HG03460 (cell line): Measurements from ENCODE around the gene NHLRC4.

Experiments used
- ATAC-seq: cut with Tn5 transposase; IDR thresholded peaks from one replicate; pipeline ENCODE4 v1.9.1; 2021; ENCODE audit not compliant: unreplicated experiment

Gene NHLRC4

DNA sequence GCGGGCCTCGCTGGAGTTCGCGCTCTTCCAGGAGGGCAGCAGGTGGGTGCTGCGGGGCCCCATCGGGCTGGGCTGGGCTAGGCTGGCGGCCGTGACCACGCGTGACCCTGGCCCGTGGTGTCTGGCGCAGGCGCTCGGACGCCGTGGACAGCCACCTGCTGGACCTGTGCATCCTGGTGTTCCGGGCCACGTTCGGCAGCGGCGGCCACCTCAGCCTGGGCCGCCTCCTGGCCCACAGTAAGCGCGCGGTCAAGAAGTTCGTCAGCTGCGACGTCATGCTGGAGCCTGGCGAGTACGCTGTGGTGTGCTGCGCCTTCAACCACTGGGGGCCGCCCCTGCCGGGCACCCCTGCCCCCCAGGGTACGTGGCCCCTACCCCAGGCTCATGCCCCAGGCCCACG, 14.6 kb upstream of the NHLRC4 start:
- ATAC-seq: no peak

DNA sequence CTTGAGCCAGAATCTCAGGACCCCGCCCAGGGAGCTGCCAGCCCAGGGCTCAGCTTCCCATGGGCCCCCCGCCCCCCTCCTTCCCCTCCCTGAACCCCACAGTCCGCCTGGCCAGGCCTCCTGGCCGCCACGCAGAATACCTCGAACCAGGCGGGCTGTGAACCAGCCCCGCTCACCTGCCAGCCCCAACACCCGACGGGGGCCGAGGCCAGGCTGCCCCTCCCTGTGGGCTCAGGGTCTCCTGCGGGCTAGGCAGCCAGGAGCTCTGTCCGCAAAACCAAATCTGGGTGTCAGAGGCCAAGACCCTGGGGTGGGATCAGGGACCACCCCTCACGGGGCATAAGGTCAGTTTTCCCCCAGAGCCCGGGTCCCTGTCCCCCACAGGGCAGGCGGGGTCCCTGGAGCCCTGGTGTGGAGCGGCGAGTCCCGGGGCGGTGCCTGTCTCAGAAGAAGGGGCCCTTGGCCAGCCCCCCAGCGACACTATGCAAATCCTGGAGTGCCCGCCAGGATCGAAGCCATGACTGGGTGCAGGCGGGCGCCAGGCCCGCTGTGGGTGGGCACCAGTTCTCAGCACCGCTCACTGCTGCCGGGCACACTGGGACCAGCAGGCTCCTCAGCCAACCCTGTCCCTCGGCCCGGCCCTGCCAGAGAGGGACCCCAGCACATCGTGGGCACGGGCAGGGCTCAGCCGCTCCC, 13.1 kb upstream of the NHLRC4 start:
- ATAC-seq: no peak

DNA sequence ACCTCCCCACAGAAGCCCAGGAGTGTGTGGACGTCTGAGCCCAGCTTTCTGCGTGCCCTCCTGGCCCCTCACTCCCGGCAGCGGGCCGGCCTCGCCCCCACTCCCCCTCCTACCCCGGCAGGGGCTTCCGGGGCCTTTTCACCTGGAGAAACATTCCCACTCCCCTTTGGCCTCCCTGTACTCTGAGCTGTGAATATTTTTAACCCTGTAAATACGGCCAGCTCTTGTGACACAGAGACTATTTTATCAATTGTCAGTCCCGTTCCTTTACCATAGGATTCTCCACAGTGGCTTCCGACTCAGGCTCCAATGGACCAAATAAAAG, 12.5 kb upstream of the NHLRC4 start:
- no peak for ATAC-seq

DNA sequence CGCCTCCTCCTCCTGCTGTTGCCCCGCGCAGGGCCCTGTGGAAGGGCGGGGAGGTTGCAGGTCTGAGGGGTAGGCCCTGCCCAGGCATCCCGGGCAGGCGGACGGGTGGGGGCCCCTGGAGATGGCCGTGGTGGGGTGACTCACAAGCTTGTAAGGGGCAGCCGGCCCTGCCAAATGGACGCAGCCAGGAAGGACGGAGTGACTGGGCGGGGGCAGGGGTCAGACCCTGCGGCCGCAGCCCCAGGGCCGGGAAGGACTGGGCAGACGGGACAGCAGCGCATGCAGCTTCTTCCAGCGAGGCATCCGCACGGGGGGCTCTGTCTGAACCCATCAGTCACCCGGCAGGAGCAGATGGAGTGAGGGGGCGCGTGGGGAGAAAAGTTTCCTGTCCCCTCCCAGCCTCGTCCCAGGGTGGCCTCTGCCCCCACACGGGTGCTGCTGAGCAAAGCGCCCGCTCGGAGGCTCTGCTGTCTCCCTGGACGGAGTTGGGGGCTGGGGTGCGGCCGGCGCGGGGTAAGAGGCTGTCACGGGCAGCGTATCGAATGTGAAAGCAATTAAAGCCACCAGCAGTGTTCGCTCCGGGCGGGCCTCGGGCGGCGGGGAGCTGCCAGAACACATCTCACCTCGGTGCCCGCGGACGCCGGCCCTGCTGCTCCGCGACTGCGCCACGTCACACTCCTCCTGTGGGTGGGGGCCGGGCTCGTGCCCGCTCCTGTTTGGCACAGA, 12.0 kb upstream of the NHLRC4 start:
- no peak for ATAC-seq

DNA sequence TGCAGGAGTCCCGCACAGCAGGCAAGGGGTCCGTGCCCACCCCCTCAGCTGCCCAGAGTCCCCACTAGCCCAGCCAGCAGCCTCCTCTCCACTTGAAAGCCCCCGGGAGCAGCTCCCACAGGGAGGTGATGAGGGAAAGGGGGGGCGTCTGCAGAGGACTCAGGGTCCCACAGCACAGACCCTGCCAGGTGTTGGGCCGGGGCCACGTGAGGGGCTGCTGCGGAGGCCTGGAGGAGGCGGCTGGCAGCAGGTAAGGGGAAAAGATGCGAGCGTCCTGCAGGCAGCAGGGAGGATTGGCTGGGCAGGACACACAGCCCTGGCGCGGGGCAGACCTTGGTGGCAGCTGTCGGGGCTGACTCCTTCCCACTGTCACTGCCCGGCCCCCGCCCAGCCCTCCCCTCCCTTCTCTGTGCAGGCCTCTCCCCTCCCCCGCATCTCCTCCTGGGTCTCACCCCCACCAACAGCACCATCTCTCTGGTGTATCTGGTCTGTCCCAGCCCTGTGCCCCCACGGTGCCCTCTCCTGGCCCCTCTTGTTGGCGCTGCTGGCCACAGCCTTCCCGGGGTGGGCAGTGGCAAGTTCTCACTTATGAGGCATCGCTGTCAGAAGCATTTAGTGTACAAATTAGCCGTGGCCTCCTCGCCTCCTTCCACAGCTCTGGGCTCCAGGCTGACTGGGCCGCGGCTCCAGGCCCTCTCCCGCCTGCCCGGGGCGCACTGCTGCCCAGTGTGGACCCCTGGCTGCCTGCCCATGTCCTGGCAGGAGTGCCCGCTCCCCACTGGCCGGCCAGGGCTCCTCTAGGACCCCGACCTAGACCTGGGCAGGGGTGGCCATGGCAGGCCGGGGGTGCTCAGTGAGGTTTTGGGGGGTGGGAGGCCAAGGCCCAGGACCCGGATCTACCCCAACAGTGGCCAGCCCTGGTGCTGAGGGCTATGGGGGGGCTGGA, 11.0 kb upstream of the NHLRC4 start:
- no peak for ATAC-seq

DNA sequence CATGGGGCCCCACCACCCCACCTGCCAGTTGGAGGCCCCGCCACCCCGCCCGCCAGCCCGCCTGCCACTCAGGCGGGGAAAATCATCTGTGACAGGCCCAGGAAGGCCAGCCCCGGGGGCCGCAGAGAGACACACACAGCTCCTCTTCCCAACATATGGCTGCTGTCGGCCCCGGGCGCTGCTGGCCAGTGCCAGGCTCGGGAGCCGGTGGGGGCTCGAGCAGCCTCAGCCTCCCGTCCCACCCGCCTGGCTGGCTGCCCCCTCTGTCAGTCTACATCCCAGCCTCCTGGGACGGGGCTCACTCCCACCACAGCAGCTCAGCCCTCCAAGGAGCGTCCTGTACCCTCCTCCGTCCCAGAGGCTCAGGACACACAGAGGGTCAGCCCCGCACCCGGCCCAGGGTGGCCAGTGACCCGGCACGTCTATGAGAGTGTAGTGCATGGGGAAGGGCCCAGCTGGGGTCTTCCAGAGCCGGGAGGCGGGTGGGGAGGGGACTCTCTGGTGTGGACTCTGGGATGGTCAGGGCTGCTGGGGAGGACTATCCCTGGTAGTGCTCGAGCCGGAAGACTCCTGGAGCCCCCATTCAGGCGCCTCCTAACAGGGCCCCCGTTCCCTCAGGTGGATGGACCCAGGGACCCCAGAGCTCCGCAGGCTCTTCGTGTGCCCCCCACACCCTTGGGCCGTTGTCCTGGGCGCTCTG, 10.2 kb upstream of the NHLRC4 start:
- no peak for ATAC-seq

DNA sequence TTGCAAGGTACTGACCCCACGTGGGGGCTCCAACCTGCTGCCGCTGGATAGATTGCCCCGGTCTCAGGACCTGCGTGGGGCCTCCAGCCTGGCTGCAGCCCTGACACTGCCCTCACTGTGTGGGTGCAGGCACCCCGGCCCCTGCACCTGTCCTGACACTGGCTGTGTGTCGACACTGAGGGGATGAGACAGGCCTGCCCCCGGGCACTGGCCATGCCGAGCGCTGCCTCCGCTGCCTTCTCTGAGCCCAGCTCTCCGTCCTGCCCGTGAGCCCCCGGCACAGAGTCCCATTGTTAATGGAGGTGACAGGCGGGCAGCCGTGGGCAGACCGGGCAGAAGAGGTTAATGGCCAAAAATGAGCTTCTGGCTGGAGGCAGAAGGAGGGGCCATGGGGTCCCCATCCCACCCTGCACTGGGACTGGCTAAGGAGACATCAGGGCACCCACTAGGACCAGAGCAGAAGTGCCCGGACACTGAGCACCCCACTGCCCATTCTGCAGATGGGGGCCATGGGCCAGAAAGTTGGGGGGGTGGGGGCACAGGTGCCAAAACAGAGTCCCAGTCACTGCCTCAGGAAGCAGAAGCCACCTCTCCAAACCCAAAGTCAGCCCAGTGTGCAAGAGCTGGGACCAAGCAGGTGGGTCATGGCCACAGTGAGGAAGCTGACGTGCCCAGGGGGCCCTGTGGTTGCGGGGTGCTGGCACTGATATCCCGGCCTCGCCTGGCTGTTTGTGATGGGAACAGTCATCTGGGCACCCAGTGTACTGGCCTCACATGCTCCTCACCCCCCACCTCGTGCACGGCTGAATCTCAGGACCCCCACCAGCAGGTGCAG, 9.1 kb upstream of the NHLRC4 start:
- no peak for ATAC-seq

DNA sequence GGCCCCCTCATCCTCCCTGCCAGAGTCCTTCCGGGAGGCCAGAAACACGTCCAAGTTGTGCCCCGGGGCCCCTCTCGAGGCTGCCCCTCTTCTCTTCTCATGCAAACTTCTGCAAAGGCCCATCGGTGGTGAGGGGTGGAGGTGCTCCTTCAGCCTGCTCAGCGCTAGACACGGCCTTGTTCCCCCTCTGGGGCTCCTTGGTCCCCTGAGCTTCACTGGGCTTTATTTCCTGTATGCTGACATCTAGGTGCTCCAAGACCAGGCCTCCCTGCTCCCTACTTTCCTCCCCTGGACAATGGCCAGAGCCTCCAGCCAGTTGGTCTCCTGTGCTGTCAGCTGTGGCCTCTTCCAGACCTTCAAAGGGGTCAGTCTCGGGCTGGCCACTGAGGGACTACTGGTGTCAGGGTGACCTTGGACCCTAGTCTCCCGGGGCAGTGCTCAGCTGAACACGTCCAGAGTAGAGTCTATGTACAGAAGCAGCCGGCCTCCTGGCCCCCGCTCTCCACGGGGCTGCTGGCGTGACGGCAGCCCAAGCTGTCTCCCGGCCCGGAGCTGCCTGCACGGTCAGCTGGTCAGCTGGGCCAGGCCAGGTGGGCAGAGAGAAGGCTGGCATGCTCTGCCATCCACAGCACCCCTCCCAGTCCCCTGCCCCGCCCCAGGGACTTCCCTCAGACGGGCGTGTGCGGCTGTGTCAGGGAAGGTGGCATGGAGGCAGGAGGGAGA, 8.3 kb upstream of the NHLRC4 start:
- no peak for ATAC-seq

DNA sequence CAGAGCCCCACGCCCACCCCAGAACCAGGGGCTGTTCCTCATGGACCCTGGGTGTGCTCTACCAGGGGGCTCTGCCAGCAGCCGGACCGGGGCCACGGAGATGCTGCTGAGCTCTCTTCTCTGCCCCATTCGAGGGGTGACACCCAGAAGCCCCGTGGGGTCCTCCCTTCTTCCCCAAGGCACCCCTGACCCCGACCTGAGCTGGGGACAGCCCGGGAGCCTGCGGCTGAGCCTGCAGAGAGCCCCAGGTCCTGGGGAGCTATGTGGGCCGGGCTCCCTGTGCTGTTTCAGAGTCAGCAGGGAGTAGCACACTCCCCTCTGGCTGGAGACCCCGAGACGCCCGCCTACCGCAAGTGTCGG, 7.8 kb upstream of the NHLRC4 start:
- ATAC-seq: no peak

DNA sequence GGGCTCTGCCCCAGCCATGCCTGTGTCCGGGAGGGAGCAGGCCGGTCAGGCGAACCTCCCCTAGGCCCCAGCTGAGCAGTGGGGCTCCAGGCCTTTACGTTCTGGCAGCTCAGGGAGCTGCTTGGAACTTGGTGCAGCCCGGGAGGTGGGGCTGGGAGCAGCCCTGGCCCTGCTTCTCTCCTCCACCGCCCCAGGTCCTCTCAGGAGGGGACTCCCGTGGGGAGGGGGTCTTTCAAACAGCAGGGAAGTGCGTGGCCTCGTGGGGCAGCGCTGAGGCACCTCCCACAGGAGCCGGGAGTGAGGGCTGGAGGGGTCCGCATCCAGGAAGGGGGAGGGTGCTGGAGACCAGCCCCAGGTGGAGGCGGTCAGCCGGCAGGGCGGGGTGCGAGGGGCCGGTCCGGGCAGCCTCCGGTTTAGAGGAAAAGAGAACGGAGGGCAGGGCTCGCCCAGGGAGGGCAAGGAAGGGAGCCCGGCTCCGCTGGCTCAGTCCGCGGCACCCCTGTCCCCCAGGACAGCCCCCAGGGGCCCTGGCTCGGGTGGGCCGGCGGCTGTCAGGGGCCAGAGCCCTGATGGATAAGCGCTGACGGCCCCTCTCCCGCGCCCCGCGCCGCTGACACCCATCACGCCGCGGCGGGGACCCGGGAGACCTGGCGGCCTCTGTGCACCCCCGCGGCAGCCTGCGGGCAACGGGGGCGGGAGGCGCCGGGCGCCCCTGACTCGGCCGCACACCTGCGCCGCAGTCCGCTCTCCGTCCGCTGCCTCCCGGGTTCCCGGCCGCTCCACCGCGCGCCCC, 7.2 kb upstream of the NHLRC4 start:
- ATAC-seq: no peak

DNA sequence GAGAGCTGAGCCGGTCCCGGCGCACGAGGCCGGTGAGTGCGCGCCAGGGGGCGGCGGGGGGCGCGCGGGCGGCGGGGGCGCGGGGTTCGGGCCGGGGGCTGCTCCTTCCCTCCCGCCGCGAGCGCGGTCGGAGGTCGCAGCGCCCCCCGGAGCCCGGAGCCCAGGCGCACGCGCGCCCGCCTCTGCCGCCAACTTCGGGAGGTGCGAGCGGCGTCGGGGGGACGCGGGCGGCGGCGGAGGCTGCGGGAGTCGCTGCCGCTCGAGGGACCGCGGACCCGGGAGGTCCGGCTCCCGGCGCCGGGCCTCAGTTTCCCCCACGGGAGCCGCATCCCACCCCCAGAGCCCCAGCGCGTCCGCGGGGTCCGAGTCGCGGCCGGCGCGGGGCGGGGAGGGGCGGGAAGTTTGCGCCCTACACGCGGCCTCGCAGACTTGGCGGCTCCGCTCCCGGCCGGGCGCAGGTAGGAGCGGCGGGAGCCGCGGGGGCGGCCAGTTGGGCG, 6.6 kb upstream of the NHLRC4 start, which contains the start of gene PRR35:
TSS of gene PRR35 (plus strand) at position 191 of the 497 bp plus-strand sequence. CDS start 2,901 bp downstream, outside the sequence.
- ATAC-seq: no peak

DNA sequence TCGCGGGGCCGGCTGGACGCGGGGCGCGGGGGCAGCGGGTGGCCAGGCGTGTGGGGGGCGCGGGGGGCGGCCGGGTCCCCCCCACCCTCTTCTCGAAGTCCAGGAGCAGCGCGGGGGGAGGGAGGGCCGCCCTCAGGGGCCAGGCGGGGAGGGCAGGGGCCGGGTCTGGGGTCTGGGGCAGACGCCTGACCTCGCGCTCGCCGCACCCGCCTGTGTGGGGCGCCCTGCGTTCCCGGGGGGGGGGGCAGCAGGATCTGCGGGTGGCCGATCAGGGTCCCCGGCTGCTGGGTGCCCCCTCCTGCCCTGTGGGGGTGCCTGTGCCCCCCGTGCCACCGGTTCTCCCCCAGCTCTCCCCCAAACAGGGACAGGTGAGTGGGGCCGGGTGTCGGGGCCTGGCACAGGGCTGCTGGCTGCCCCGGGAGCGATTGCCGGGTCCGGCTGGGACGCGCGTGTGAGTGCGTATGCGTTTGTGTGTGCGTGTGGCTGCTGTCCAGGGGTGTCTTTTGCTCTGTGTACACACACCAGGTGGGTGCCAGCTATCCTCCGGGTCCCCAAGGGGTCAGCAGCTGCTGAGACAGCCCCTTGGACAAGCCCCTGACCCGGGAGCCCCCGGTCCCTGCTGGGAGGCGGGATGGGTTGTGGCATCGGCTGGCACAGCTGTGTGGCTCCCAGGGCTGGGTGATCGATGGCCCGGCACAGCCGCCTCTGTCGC, 5.9 kb upstream of the NHLRC4 start:
- no peak for ATAC-seq

DNA sequence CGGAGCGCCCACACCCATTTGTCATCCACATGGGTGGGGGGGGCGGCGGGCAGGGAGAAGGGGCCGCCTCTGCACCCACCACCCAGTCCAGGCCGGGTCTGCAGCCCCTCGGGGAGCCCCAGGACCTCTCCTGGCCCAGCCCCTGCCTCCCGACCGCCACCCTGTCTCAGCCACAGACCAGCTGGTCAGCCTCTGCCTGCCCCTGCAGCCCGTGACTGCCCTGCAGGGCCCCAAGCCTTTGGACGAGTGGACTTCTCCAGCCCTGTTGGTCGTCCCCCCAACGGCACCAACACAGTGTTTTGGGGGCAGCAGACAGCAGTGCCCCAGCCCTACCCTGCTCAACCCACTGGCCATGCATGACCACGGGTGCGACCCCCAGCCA, 5.4 kb upstream of the NHLRC4 start:
- no peak for ATAC-seq

DNA sequence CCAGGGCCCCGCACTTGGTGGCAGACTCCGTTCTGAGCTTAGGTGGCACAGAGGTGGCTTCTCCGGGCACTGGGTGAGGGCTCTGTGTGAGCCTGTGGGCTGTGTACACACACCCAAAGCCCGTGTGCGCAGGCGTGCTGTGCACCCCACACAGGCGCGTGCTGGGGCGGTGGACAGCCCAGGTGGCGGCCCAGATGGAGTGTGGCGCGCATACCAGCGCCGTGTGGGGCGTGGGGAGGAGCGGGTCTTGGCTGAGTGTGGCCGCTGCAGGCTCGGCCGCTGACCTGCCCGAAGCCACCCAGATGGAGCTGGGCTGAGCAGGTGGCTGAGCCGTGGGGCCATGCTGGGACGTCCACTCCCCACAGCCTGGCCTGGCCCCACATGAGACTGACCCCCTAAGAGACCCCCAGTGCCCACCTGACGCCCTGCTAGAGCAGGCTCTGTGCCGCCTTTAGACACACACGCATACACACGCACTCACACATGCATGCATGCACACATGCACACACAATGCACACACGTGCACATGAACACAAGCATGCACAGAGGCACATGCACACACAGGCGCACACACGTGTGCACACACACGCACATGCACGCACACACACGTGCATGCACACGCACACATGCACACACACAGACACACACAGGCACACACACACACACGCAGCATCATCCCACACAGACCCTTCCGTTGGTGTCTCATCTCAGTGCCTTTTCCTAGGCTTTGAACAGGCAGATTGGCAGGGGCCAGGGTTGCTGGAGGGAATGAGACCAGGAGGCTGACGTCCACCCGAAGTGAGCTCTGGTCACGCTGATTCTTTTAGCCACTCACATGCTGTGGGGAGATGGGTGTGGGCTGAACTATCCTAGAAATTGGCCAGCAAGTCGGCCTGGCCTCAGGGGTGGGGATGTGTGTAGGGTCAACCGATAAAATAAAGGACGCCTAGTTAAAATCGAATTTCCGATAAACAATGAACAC, 4.6 kb upstream of the NHLRC4 start:
- no peak for ATAC-seq

DNA sequence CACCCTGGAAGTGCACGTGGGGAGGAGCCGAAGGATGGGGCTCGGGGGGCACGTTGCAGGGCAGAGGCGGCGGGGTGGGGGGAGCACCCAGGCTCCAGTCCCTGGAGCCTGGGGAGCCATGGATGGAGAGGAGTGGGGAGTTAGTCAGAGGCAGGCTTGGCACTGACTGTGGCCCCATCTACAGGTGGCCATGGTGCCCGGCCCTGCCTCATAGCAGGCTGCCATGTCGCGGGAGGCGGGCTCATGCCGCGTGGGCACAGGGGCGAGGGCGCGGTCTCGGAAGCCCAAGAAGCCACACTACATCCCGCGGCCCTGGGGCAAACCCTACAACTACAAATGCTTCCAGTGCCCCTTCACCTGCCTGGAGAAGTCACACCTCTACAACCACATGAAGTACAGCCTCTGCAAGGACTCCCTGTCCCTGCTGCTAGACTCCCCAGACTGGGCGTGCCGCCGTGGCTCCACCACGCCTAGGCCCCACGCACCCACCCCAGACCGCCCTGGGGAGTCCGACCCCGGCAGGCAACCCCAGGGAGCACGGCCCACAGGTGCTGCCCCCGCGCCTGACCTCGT, 3.6 kb upstream of the NHLRC4 start:
- no peak for ATAC-seq

DNA sequence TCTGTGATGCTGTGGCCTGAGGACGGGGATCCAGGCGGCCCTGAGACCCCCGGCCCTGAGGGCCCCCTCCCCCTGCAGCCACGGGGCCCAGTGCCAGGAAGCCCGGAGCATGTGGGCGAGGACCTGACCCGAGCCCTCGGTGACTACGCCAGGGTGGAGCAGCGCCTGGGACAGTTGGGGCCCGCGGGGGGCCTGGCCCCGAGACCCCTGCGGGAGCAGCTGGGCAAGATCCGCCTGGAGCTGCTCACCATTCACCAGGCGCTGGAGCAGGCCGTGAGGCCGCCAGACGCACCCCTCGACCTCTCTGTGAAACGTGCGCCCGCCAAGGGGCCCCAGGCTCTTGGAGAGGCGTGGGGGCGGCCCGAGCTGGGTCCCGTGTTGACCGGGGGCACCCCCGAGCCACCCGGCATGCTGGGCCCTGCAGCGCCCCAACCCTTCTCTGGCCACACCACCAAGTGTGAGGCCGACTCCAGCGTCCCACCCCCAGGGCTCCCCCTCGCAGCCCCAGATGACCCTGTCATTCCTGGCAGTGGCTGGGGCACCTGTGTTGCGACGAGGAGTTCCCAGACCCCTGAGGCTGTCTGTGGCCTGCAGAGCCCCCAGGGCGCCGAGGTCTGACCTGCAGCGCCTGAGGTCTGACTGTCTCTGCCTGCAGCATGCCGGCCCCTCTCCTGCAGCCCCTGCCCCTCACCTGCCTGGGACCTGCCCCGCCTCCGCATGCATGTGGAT, 2.0 kb upstream of the NHLRC4 start:
- no peak for ATAC-seq
